CD4-positive, alpha-beta T cell treated with Interleukin-4 for 4 hours (primary cell): ENCODE data around the gene ECPAS.
"Not testable (repeated sequence)": the region's sequence is repeated elsewhere in the genome, so short reads cannot be mapped to it uniquely, and the experiment has no call there.

Source experiments
- DNase-seq: peaks from one replicate; pipeline ENCODE4 v3.0.0-alpha.2; 2020

Gene ECPAS

GRCh38 chr9:111413996-111414395 lies 70.2 kb downstream of the ECPAS start:
- DNase-seq: no peak

DNA sequence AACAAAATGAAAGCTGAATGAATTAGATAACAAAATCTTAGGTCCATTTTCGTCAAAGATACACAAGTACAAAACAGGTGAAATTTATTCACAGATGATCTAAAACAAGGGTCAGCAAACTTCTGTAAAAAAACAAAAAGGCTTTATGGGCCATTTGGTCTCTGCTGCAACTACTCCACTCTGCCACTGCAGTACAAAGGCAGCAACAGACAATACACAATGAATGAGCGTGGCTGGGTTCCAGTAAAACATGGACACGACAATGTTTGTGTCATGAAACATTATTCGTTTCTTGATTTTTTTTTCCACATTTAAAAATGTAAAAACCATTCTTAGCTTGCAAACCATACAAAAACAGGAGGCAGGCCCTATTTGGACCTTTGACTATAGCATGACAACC lies 71.9 kb downstream of the ECPAS start:
- DNase-seq: no peak

- DNase-seq: no peak
These were observed 72.9 kb downstream of the ECPAS start for GRCh38 chr9:111411266-111411665.

DNA sequence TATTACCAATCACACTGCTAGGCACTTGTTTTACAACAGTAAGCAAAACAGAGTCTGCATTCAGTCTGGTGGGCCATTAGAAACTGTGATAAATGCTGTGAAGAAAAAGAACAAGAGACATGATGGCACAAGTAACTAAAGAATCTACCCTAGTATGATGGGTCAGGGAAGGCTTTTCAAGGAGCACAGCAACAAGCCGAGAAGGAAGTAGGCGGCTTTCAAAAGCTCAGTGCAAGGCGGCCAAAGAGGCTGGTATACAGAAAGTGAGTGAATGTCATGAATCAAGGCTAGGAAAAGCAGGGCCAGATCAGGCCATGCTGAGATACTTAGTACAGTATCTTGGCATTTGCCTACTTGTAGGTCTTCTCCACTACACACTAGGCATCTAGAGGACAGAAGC lies 76.4 kb downstream of the ECPAS start:
- no peak for DNase-seq

GRCh38 chr9:111405701-111406100 lies 78.5 kb downstream of the ECPAS start:
- DNase-seq: no peak

GRCh38 chr9:111401486-111401885 lies 82.7 kb downstream of the ECPAS start:
- DNase-seq: not testable (repeated sequence)

- no peak for DNase-seq
These were observed 83.7 kb downstream of the ECPAS start for GRCh38 chr9:111400564-111400898.

- peak; percentile 11 for DNase-seq
These were observed 84.2 kb downstream of the ECPAS start for GRCh38 chr9:111399772-111400563.

GRCh38 chr9:111399211-111399739 lies 84.9 kb downstream of the ECPAS start:
- DNase-seq: no peak

DNA sequence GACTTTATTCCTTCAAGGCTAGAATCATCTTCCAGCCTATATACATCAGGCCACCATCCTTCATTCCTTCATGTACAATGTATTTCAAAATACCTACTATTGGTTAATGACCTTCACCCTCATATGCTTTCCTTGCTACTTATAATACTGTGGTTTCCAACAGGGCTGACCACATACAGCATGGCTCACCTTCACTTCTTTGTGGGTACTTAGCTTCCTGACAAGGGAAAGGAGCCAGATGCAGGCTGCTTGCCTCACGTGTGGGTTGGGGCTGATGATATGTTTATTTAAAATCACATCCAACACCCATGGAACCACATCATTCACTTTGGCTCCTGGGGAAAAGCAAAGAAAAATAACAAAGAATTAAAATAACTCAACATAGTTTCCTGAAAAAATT lies 90.2 kb downstream of the ECPAS start:
- DNase-seq: no peak

GRCh38 chr9:111389406-111389805 lies 94.8 kb downstream of the ECPAS start:
- DNase-seq: no peak

DNA sequence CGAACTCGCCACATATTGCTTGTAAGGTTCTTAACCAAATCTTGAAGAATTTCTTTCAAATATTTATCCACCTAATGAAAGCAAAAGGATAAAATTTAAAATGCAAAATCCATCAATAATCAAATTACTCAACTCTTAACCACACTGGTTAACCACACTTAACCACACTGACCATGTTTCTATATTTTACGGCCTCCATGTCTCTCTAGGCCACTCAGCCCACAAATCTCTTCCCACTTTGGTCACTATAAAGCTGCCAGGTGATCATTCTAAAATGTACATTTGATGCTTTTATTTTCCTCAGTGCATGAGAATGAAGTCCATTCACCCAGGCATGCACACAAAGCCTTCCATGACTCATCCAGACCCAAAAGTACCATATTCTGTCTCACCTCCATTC lies 97.8 kb downstream of the ECPAS start:
- DNase-seq: no peak

DNA sequence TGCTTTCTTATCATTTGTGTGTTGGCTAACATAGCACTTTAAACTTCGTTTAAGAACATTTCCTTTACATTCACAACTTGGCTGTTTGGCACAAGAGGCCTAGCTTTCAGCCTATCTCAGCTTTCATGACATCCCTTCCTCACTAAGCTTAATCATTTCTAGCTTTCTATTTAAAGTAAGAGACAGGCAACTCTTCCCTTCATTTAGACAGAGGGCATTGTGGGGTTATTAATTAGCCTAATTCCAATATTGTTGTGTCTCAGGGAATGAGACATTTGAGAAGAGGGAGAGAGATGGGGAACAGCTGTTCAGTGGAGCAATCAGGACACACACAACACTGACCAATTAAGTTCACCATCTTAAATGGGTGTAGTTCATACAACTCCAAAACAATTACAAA lies 103.2 kb downstream of the ECPAS start:
- no peak for DNase-seq

DNA sequence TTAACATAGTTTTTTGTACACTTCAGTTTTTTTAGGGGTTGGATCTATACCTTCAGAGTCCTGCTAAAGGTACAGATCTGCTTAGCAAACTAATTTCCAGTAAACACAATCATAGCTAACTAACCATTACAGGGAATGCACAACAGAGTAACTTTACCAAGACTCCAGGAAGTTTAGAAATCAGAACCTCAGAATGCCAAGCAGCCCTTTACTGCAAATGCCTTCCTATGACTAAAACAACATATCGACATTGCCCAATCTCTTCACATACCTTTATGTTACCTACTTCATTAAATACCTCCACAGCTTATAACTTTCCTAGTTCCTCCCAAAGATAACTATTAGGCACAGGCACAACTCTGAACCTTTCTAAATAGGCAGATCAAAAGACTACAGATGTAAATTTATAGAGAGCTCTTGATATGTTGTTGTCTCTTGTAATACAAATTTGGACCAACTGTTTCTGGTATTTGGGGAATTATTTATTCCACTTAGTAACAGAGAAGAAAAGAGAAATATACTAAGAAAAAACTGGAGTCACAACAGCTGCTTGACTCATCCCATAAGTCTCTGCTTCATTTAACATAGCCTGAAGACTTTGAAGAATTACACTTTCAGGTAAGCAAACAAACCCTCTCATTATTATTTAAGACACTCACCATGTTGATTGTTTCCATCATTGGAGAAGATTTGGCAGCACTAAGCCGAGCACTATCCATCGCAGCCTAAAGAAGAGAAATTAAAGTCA lies 108.2 kb downstream of the ECPAS start:
- DNase-seq: no peak

DNA sequence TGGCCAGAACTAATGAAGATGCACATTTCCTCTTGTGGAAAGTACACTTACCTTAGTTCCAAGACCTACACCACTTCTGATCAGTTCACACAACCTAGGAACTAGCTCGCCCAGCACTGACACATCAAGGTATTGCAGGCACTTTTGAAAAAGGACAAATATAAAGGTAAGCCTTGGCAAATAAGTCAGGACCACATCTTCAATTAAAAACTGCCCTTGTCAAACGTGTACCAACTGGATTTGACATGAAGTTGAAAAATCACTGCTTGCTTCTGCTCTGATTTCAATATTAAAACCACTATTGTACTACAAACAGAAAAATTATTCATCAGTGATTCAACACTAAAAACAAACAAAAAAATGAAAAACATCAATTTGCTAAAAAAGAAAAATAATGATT lies 109.1 kb downstream of the ECPAS start:
- no peak for DNase-seq

DNA sequence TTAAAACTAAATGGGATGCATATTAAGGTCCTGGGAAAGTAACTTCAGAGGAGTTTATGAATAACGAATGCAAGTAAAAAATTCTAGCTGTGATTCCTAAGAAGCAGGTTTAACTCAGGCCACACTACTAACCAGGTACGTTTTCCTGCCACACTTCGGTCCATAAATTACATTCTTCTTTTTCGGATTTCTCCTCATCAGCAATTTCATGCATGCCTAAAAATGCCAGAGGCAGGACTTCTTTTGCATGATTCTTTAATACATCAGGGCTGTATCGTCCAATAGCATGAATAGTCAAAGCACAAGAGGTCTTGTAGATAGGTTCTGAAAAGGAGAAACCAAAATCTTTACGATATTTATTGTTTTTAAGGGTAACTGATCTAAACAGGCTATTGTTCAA lies 111.9 kb downstream of the ECPAS start:
- DNase-seq: no peak

- DNase-seq: no peak
These were observed 117.2 kb downstream of the ECPAS start for GRCh38 chr9:111366978-111367377.

DNA sequence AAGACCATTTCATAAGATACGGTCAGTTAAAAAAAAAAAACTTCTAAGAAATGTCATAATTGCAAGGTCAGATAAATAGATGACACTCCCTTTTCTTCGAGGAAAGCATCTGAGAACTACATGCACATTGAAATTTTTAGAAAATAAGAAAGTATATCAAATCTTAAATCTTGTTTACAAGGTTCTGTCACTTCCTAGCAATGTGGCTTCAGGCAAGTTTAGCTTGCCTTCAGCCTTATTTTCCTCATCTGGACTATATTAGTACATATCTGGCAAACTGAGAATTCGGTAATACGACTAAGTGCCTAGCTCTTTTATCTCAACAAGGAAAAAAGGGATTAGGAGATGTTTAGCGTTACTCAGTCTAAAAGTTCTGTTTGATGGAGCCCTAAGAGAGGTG lies 121.7 kb downstream of the ECPAS start:
- DNase-seq: no peak

DNA sequence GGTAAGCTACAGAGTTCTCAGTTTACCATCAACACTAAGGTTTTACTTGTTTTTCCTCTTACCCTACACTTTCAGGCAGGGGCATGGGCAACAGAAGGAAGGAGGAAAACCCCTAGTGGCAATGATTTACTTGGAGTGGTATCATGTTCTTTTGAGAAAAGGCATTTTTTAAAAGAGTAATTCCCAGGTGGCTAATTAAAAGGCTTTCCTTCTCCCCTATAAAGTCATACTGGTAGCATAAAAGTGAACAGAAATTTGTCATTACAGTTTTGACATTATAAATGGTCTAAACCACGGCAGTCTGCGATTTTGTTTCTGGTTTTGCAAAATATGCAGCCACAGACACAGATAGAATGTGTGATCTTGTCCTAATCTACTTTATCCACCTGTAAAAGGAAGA lies 123.3 kb downstream of the ECPAS start:
- no peak for DNase-seq

GRCh38 chr9:111356481-111357244 lies 127.5 kb downstream of the ECPAS start:
- no peak for DNase-seq

DNA sequence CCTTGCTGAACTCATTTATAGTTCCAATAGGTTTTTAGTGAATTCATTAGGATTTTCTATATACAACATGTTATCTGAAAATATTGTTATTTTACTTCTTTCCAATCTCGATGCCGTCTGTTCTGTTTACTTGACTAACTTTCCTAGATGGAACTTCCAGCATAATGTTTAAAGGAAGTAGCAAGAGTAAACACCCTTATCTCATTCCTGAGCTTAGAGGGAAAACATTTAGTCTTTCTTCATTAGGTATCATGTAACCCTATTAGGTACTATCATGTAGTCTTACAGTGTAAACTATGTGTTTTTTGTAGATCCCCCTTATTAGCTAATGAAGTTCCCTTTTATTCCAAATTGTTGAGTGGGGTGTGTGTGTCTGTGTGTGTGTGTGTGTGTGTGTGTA lies 131.6 kb downstream of the ECPAS start:
- DNase-seq: no peak

- no peak for DNase-seq
These were observed 133.6 kb downstream of the ECPAS start for GRCh38 chr9:111350556-111350955.

DNA sequence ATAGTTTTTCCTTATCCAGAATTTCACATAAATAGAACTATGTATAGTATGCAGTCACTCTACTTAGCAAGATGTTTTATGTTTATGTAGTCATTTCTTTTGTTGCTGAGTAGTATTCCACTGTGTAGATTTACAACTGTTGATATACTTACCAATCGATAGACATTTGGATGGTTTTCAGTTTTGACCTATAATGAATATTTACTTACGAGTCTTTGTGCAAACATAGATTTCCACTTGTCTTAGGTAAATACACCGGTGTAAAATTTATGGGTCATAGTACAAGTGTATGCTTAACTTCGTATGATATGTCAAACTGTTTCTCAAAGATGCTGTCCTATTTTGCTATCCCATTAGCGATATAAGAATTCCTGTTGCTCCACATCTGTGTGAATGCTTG lies 134.4 kb downstream of the ECPAS start:
- no peak for DNase-seq

- DNase-seq: no peak
These were observed 135.3 kb downstream of the ECPAS start for GRCh38 chr9:111348821-111349271.
